ENCODE results near the gene BHMT2. TPM values are rescaled to one million over a fixed set of nuclear protein-coding genes. Genes with fewer than 3 reads are reported as not detected.

The BHMT2 gene
- total and polyA plus RNA-seq, 2 of the 4 experiments (the other 2 are of a cell fraction), result 0.36 to 0.60 TPM

DNA sequence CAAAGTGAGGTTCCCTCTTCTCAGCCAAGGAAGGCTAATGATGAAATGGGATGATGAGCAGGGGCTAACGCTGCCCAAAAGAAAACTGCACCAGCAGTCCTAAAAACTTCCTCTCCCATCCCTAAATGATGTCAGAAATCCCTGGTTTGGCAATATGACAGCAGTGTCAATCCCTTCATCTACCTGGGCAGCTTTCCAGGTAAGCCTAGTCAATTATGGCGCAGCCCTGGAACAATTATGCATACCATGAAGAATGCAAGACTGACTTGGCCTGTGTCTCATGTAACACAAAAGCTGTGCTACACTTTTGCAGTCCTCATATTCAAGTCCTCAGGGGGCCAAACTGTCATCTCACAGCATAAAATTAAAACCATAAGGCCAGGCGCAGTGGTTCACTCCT is 7.1 kb upstream of the BHMT2 start:
- Histone ChIP-seq H4K8ac (ENCODE audit: low read depth in 2 of 2, low read length in 2 of 2) (no peak overlapping the region), H3K18ac (ENCODE audit: low read depth, low read length) (no peak overlapping the region), H4K91ac (ENCODE audit: insufficient read depth, low read depth, low read length) (no peak overlapping the region), H3K4me2 (ENCODE audit: low read depth, low read length) (no peak overlapping the region), H4K5ac (ENCODE audit: low read depth, low read length) (no peak overlapping the region), H3K4me3 (ENCODE audit: insufficient read depth, low read depth, low read length) (no peak overlapping the region), H2BK120ac (ENCODE audit: low read depth, low read length) (no peak overlapping the region), H2AK5ac (ENCODE audit: low read depth, low read length) (no peak overlapping the region), H3K9me1 (ENCODE audit: insufficient read depth, low read length) (no peaks in the 10 kb centered on the region), H3K27me3 (ENCODE audit: control insufficient read depth, insufficient read depth, low read length) (peaks cover 11% of the 10 kb centered on the region), H3K23ac (ENCODE audit: low read depth, low read length) (no peak overlapping the region), H2BK5ac (ENCODE audit: low read depth, low read length, poor library complexity, severe bottlenecking) (no peak overlapping the region), H3K56ac (ENCODE audit: extremely low read depth, insufficient read depth, low read length) (no peak overlapping the region), H3K36me3 (ENCODE audit: control insufficient read depth, insufficient read depth, low read length) (no peaks in the 10 kb centered on the region), H2BK20ac (ENCODE audit: low read depth, low read length) (no peak overlapping the region), H3K14ac (replicated peaks; ENCODE audit: low read depth, low read length) (no peak overlapping the region), H2BK15ac (ENCODE audit: low read depth, low read length) (no peak overlapping the region), H2AFZ (replicated peaks; ENCODE audit: low read length, poor library complexity) (no peak overlapping the region), H4K20me1 (ENCODE audit: insufficient read depth, low read length) (no peaks in the 10 kb centered on the region), H3K4ac (ENCODE audit: low read depth, low read length) (no peak overlapping the region), H2AK9ac (replicated peaks; ENCODE audit: low read depth, low read length, poor library complexity) (no peak overlapping the region), H3K79me1 (ENCODE audit: low read depth in 1 of 2, low read length in 2 of 2) (no peaks in the 10 kb centered on the region), H3K27ac (ENCODE audit: insufficient read depth, low read length) (no peak overlapping the region), H3K9ac (ENCODE audit: low read depth, low read length) (no peak overlapping the region), H3K9me3 (ENCODE audit: control insufficient read depth, insufficient read depth, low read length) (no peaks in the 10 kb centered on the region), H3K4me1 (ENCODE audit: control insufficient read depth, insufficient read depth, low read length) (no peaks in the 10 kb centered on the region)
- no peak for DNase-seq
- 71% methylated on average over 1 of the region's 3 CpGs; no CpG with 5 or more reads in 1 of the 2 experiments for WGBS, 2 experiments (ENCODE audit: extremely low coverage in 2 of 2, insufficient read length in 1 of 2)
- ATAC-seq (ENCODE audit: low read depth), result no peak
- ChIA-PET CTCF (no interaction called here), POLR2A (ENCODE audit: unreplicated experiment) (no interaction called here)
- in situ Hi-C loops (cut with MboI; ENCODE audit: low sequenced_read_pairs) (no loop called here), intact Hi-C loops (cut with micrococcal nuclease) (no loop called here), dilution Hi-C loops (cut with HindIII; ENCODE audit: low sequenced_read_pairs, unreplicated experiment) (no loop called here)
- TF ChIP-seq SMC3 (IDR thresholded peaks at IDR 0.05; ENCODE audit: low read depth, low read length) (no peak), CTCF (conservative IDR thresholded peaks at IDR 0.05; ENCODE audit: low read depth, low read length) (no peak), USF2 (IDR thresholded peaks at IDR 0.05; ENCODE audit: low read depth, low read length) (no peak), RCOR1 (IDR thresholded peaks at IDR 0.05; ENCODE audit: insufficient replicate concordance, low read length) (no peak), RAD21 (IDR thresholded peaks at IDR 0.05; ENCODE audit: low read length) (no peak), MAZ (IDR thresholded peaks at IDR 0.05; ENCODE audit: borderline replicate concordance, low read depth, low read length) (no peak), BHLHE40 (IDR thresholded peaks at IDR 0.05; ENCODE audit: low read depth, low read length) (no peak), CEBPB (IDR thresholded peaks at IDR 0.05; ENCODE audit: low read depth, low read length) (no peak), MXI1 (IDR thresholded peaks at IDR 0.05; ENCODE audit: borderline replicate concordance, low read depth, low read length) (no peak), NFE2L2 (IDR thresholded peaks at IDR 0.05; ENCODE audit: low read depth, low read length) (no peak), MAFK (IDR thresholded peaks at IDR 0.05; ENCODE audit: low read depth, low read length) (no peak), POLR2A (IDR thresholded peaks at IDR 0.05; ENCODE audit: low read depth, low read length) (no peak), ELK1 (IDR thresholded peaks at IDR 0.05; ENCODE audit: borderline replicate concordance, low read depth, low read length) (no peak), RFX5 (IDR thresholded peaks at IDR 0.05; ENCODE audit: low read depth, low read length) (no peak), CHD1 (IDR thresholded peaks at IDR 0.05; ENCODE audit: low read depth, low read length) (no peak), FOS (IDR thresholded peaks at IDR 0.05; ENCODE audit: low read depth, low read length) (no peak)
- no TSS peak for BruUV-seq (replicated peaks)

Data from IMR-90 (cell line).